A673 (cell line): Measurements from ENCODE around the gene FARSA. TPM values are rescaled to one million over a fixed set of nuclear protein-coding genes. Genes with fewer than 3 reads are reported as not detected.
A peak's percentile ranks its signal among the peaks of the same experiment; 100 is the strongest.

Experiments
- BruUV-seq: library from RNA; stranded (reverse); fragments of 400-500 nt; replicated peaks from 2 replicates; lab custom pipeline; 2021; lab: Mats Ljungman, UMichigan
- CTCF ChIA-PET: fragments of 300-600 bp; sonication (Branson Sonifier 250); formaldehyde crosslinking; loops from one replicate; lab custom pipeline; 2022; ENCODE audit warnings: antibody characterized with exemption; lab: Charles Lee
- POLR2A ChIA-PET: fragments of 300-600 bp; sonication (Branson Sonifier 250); formaldehyde crosslinking; loops from one replicate; lab custom pipeline; 2022; ENCODE audit warnings: antibody characterized with exemption; ENCODE audit not compliant: low non-redundant PET; lab: Charles Lee
- DNase-seq: peaks from one replicate; pipeline ENCODE4 v3.0.0-alpha.2; 2015; ENCODE audit warnings: low spot score
- H3K27ac ChIP-seq: fragments of 200-600 bp; sonication (generic); 2 replicates; pipeline ENCODE4 v1.5.1; 2016; ENCODE audit warnings: mixed run types, low read depth, mild to moderate bottlenecking, mixed read lengths, antibody characterized with exemption, low read length; ENCODE audit not compliant: poor library complexity, severe bottlenecking
- H3K27me3 ChIP-seq: fragments of 200-600 bp; sonication (generic); replicated peaks from 2 replicates; pipeline ENCODE4 v1.6.1; 2017; ENCODE audit warnings: mixed run types, low read depth, mild to moderate bottlenecking, mixed read lengths, antibody characterized with exemption, low read length; ENCODE audit not compliant: insufficient read depth, poor library complexity
- H3K36me3 ChIP-seq: fragments of 200-600 bp; sonication (generic); 2 replicates; pipeline ENCODE4 v1.6.1; 2016; ENCODE audit warnings: mixed run types, mild to moderate bottlenecking, mixed read lengths, antibody characterized with exemption, low read length; ENCODE audit not compliant: insufficient read depth, poor library complexity, severe bottlenecking
- H3K4me1 ChIP-seq: fragments of 200-600 bp; sonication (generic); 2 replicates; pipeline ENCODE4 v1.6.1; 2017; ENCODE audit warnings: mixed run types, mild to moderate bottlenecking, mixed read lengths, antibody characterized with exemption, low read length; ENCODE audit not compliant: insufficient read depth, poor library complexity, severe bottlenecking
- H3K4me3 ChIP-seq: fragments of 200-600 bp; sonication (generic); 2 replicates; pipeline ENCODE4 v1.5.1; 2016; ENCODE audit warnings: low read depth, mixed run types, mild to moderate bottlenecking, mixed read lengths, low read length; ENCODE audit not compliant: poor library complexity, severe bottlenecking
- H3K9me3 ChIP-seq: fragments of 200-600 bp; sonication (generic); 2 replicates; pipeline ENCODE4 v1.6.1; 2016; ENCODE audit warnings: mixed run types, low read depth, mild to moderate bottlenecking, mixed read lengths, antibody characterized with exemption, low read length; ENCODE audit not compliant: poor library complexity, severe bottlenecking
- CTCF ChIP-seq: fragments of 300-800, 200-600 bp; sonication (generic); conservative IDR thresholded peaks from 2 replicates; pipeline ENCODE4 v1.5.1; 2017; ENCODE audit warnings: low read depth, mild to moderate bottlenecking, antibody characterized with exemption, low read length, moderate library complexity, mixed read lengths
- EZH2 ChIP-seq: fragments of 200-600 bp; sonication (generic); IDR thresholded peaks from 2 replicates; pipeline ENCODE4 v1.6.1; 2017; ENCODE audit warnings: borderline replicate concordance, low read depth, mild to moderate bottlenecking, mixed read lengths, antibody characterized with exemption, low read length; ENCODE audit not compliant: poor library complexity, severe bottlenecking
- intact Hi-C: fragments of 100-400 bp; cut with micrococcal nuclease; formaldehyde crosslinking; loops from one replicate; pipeline ENCODE4 v1.10.0; 2022; ENCODE audit not compliant: unreplicated experiment
- total RNA-seq: library from RNA; stranded (reverse); gene quantifications from 2 replicates; pipeline ENCODE4 v1.2.3, GENCODE V29; 2021

Gene FARSA
- total RNA-seq, 1 experiment from 2014 or later, result 162 TPM

- Histone ChIP-seq H3K36me3 (peaks cover 10% of the 10 kb centered on the region), H3K27me3 (no peaks in the 10 kb centered on the region), H3K9me3 (peaks cover 12% of the 10 kb centered on the region), H3K27ac (peak overlapping the region; percentile 81), H3K4me3 (peak overlapping the region; percentile 82), H3K4me1 (no peaks in the 10 kb centered on the region)
- no TSS peak for BruUV-seq
- intact Hi-C loops, result no loop called here
- CTCF ChIA-PET, result interaction anchor here (1.0 kb wide), 1 partner anchor 12 kb away, joined by 3 read pairs; no protein-coding TSS in a partner anchor
- POLR2A ChIA-PET, result interaction anchor here (0.5 to 1.3 kb wide), 3 partner anchors 10 to 163 kb away, joined by 7 to 9 read pairs (median 8); partner anchors contain the start of gene GCDH
- peak; percentile 43 for DNase-seq
- TF ChIP-seq EZH2 (no peak), CTCF (no peak)
These were observed 52.9 kb downstream of the FARSA start for GRCh38 chr19:12880551-12881171.

GRCh38 chr19:12875086-12875485, 58.4 kb downstream of the FARSA start:
- H3K4me3 ChIP-seq, result no peak overlapping the region
- POLR2A ChIA-PET, result no interaction called here
- H3K27me3 ChIP-seq, result no peaks in the 10 kb centered on the region
- CTCF ChIA-PET, result no interaction called here
- TF ChIP-seq EZH2 (no peak), CTCF (no peak)
- H3K36me3 ChIP-seq, result peaks cover 14% of the 10 kb centered on the region
- intact Hi-C loops, result no loop called here
- BruUV-seq, result no TSS peak
- no peaks in the 10 kb centered on the region for H3K9me3 ChIP-seq
- H3K4me1 ChIP-seq, result no peaks in the 10 kb centered on the region
- DNase-seq, result no peak
- H3K27ac ChIP-seq, result no peak overlapping the region

- no peak for DNase-seq
- peaks cover 14% of the 10 kb centered on the region for H3K36me3 ChIP-seq
- H3K4me3 ChIP-seq, result no peak overlapping the region
- no peaks in the 10 kb centered on the region for H3K27me3 ChIP-seq
- POLR2A ChIA-PET, result no interaction called here
- TF ChIP-seq CTCF (no peak), EZH2 (no peak)
- H3K27ac ChIP-seq, result no peak overlapping the region
- BruUV-seq, result no TSS peak
- intact Hi-C loops, result no loop called here
- no peaks in the 10 kb centered on the region for H3K9me3 ChIP-seq
- H3K4me1 ChIP-seq, result no peaks in the 10 kb centered on the region
- CTCF ChIA-PET, result no interaction called here
These were observed 59.4 kb downstream of the FARSA start for GRCh38 chr19:12873891-12874745.
